Spleen (tissue), 7 donors: ENCODE measurements around the gene COL11A1.

Experiments
- POLR2AphosphoS5 ChIP-seq, 3 donors: sonication (generic); formaldehyde crosslinking; IDR thresholded peaks; one replicate each; pipeline ENCODE4 v1.5.1; 2017; ENCODE audit warnings: antibody characterized with exemption in 3 of 3
- TF ChIP-seq, protein P1 (sequence below), 11 experiments: fragments of 200-600 bp in 7 of 11; fragments of 450-650 bp in 4 of 11; sonication (generic) in 4 of 11; IDR thresholded peaks in 8 of 11; conservative IDR thresholded peaks in 3 of 11; 1 replicate in 7 of 11; 2 replicates in 4 of 11; pipeline versions ENCODE4 v1.4.0 to v1.8.0; 2016 to 2021; ENCODE audit warnings: antibody characterized with exemption in 11 of 11, inconsistent platforms in 4 of 11, mild to moderate bottlenecking in 1 of 11
- donor health status: DM: no; HTN: no; CAD: no; lungs with moderate emphysema.
- donor health status: DM: no; HTN: no; CAD: no.
- donor health status: DM: no; HTN: no; CAD: no.

DNA sequence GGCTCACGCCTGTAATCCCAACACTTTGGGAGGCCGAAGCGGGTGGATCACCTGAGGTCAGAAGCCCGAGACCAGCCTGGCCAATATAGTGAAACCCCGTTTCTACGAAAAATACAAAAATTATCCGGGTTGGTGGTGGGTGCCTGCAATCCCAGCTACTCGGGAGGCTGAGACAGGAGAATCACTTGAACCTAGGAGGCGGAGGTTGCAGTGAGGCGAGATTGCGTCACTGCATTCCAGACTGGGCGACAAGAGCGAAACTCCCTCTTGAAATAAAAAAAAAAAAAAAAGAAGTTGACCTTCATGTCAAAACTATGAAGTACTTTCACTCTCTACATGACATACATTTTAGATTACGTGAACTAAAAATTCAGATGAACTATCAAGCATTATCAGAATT is 153.7 kb downstream of the COL11A1 start:
- no peak for TF ChIP-seq POLR2AphosphoS5 (IDR thresholded peaks at IDR 0.05)
- TF ChIP-seq, protein P1, sequence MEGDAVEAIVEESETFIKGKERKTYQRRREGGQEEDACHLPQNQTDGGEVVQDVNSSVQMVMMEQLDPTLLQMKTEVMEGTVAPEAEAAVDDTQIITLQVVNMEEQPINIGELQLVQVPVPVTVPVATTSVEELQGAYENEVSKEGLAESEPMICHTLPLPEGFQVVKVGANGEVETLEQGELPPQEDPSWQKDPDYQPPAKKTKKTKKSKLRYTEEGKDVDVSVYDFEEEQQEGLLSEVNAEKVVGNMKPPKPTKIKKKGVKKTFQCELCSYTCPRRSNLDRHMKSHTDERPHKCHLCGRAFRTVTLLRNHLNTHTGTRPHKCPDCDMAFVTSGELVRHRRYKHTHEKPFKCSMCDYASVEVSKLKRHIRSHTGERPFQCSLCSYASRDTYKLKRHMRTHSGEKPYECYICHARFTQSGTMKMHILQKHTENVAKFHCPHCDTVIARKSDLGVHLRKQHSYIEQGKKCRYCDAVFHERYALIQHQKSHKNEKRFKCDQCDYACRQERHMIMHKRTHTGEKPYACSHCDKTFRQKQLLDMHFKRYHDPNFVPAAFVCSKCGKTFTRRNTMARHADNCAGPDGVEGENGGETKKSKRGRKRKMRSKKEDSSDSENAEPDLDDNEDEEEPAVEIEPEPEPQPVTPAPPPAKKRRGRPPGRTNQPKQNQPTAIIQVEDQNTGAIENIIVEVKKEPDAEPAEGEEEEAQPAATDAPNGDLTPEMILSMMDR (IDR thresholded peaks at IDR 0.05 in 8 of 11, conservative IDR thresholded peaks at IDR 0.05 in 3 of 11), result no peak
